Adrenal gland (tissue), 12 donors: ENCODE results near the gene PCGF2. TPM values are rescaled to one million over a fixed set of nuclear protein-coding genes. Genes with fewer than 3 reads are reported as not detected.

Experiments
- DNase-seq, 7 donors: peaks; one replicate each; pipeline ENCODE4 v3.0.0-alpha.2; 2019 to 2020
- H3K27ac ChIP-seq, 5 donors: fragments of 200-600 bp; sonication (generic) in 4 of 5; 1 replicate in 3 of 5; 2 replicates in 2 of 5; pipeline versions ENCODE4 v1.5.1 to v1.8.0; 2016 to 2020; ENCODE audit warnings: mild to moderate bottlenecking in 1 of 5
- H3K27me3 ChIP-seq: fragments of 200-600 bp; 2 replicates; pipeline ENCODE4 v1.8.0; 2021
- H3K36me3 ChIP-seq, 2 donors: fragments of 200-600 bp; replicated peaks in 1 of 2; 1 replicate in 1 of 2; 2 replicates in 1 of 2; pipeline versions ENCODE4 v1.5.1 to v1.8.0; 2018 to 2022
- H3K4me1 ChIP-seq, 2 donors: fragments of 200-600 bp; replicated peaks in 1 of 2; 1 replicate in 1 of 2; 2 replicates in 1 of 2; pipeline versions ENCODE4 v1.5.1 to v1.8.0; 2018 to 2021
- H3K4me3 ChIP-seq, 4 donors: fragments of 200-600 bp; sonication (generic) in 3 of 4; one replicate each; pipeline ENCODE4 v1.5.1; 2016 to 2018
- H3K9me3 ChIP-seq, 3 donors: fragments of 200-600 bp; sonication (generic) in 1 of 3; replicated peaks in 1 of 3; 1 replicate in 2 of 3; 2 replicates in 1 of 3; pipeline versions ENCODE4 v1.5.1 to v1.8.0; 2016 to 2021
- POLR2A ChIP-seq, 2 donors: fragments of 450-650 bp; IDR thresholded peaks; one replicate each; pipeline ENCODE4 v1.6.1; 2017; ENCODE audit warnings: antibody characterized with exemption in 2 of 2, mild to moderate bottlenecking in 2 of 2, moderate library complexity in 1 of 2
- WGBS, 4 donors: extraction: QIAGEN DNeasy Blood & Tissue Kit in 2 of 4; methylation state at CpG; one replicate each; pipeline versions ENCODE4 v1.1.5 to v1.1.7; 2013 to 2017; 5-methylcytosine and 5-hydroxymethylcytosine counted together
- intact Hi-C, 2 donors: fragments of 100-400 bp; cut with DNase I; formaldehyde crosslinking; loops; one replicate each; pipeline versions ENCODE4 v1.14.1 to v1.15.0; 2022 to 2023
- polyA plus RNA-seq, 3 donors: library from polyadenylated mRNA; stranded (reverse); fragments of 200-250 nt in 2 of 3; fragments of 350-450 nt in 1 of 3; fragmentation: Illumina TruSeq in 1 of 3; extraction: RNeasy Lipid Tissue Mini Kit (QIAGEN cat#74804) in 1 of 3; gene quantifications; one replicate each; pipeline ENCODE4 v1.2.3, GENCODE V29; 2013 to 2014
- total RNA-seq, 9 donors: library from RNA; depleted of rRNA in 4 of 9; stranded (reverse); fragments of >200 nt in 4 of 9; fragments of 120-200 nt in 1 of 9; fragmentation: NEBNext Ultra II Directional in 1 of 9; extraction: Animal tissue kit (Norgen Biotek cat#: 25700) in 1 of 9; gene quantifications; one replicate each; pipeline versions ENCODE4 v1.1.0 to v1.2.4, GENCODE V29; 2013 to 2023
- TF ChIP-seq, protein P1 (sequence below), 6 experiments: fragments of 450-650 bp in 4 of 6; fragments of 200-600 bp in 2 of 6; sonication (generic) in 1 of 6; IDR thresholded peaks; 1 replicate in 5 of 6; 2 replicates in 1 of 6; pipeline versions ENCODE4 v1.5.1 to v1.8.0; 2016 to 2021; ENCODE audit warnings: antibody characterized with exemption in 6 of 6, mild to moderate bottlenecking in 2 of 6, moderate library complexity in 1 of 6
- donor health status: healthy with polysubstance abuse.
- donor health status: Bipolar disorder and iron deficiency.
- donor health status: DM: yes; HTN: yes; CAD: no.
- donor health status: DM: no; HTN: no; CAD: no.
- donor health status: DM: no; HTN: no; CAD: no.
- donor health status: DM: yes; HTN: yes; CAD: no.

The PCGF2 gene
- total and polyA plus RNA-seq, 12 donors = 7.4 to 233 (median 38.9) TPM

DNA sequence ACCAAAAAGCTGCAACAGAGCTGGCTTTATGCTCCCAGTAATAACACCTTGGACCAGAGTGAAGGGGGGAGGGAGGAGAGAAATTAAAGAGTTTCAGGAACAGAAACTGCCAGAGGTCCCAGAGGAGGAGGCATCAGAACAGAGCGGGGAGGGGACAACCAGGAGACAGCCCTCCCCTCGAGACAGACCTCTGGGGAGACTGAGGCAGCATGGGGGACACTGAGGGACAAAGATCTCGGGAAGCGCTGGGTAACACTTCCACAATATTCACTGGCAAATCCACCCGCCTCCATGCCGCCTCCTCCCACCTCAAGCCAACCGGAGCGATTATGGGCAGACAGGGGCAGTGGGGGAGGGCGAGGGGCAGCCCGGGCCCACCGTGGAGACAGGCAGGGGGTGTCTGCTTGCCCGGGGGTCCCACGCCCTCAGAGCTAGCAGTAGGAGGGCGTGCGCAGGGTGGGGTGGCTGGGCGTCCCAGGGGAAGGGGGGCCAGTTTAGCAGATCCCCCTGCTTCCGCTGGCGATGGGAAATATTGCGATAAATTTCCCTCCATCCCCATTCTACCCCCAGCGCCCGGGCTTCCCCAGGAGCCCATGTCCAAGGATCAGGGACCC, 1.2 kb downstream of the PCGF2 start:
- H3K27ac ChIP-seq = peak overlapping the region in 3 of 5 donors; percentile 67 to 91 (median 84)
- no peaks in the 10 kb centered on the region for H3K9me3 ChIP-seq
- H3K4me1 ChIP-seq = peaks cover 30 to 54% of the 10 kb centered on the region in 2 donors
- peak in 2 of 7 donors; percentile 24 to 57 for DNase-seq
- H3K36me3 ChIP-seq = no peaks in the 10 kb centered on the region
- H3K4me3 ChIP-seq = peak overlapping the region in 2 of 4 donors; percentile 74 to 97
- WGBS, 4 donors = 2 to 10% (median 7%) methylated on average over 4 to 21 of the region's 21 CpGs
- TF ChIP-seq, protein P1, sequence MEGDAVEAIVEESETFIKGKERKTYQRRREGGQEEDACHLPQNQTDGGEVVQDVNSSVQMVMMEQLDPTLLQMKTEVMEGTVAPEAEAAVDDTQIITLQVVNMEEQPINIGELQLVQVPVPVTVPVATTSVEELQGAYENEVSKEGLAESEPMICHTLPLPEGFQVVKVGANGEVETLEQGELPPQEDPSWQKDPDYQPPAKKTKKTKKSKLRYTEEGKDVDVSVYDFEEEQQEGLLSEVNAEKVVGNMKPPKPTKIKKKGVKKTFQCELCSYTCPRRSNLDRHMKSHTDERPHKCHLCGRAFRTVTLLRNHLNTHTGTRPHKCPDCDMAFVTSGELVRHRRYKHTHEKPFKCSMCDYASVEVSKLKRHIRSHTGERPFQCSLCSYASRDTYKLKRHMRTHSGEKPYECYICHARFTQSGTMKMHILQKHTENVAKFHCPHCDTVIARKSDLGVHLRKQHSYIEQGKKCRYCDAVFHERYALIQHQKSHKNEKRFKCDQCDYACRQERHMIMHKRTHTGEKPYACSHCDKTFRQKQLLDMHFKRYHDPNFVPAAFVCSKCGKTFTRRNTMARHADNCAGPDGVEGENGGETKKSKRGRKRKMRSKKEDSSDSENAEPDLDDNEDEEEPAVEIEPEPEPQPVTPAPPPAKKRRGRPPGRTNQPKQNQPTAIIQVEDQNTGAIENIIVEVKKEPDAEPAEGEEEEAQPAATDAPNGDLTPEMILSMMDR (IDR thresholded peaks at IDR 0.05) = no peak
- TF ChIP-seq POLR2A (IDR thresholded peaks at IDR 0.05) = no peak
- intact Hi-C loops = no loop called here
- H3K27me3 ChIP-seq = no peaks in the 10 kb centered on the region

DNA sequence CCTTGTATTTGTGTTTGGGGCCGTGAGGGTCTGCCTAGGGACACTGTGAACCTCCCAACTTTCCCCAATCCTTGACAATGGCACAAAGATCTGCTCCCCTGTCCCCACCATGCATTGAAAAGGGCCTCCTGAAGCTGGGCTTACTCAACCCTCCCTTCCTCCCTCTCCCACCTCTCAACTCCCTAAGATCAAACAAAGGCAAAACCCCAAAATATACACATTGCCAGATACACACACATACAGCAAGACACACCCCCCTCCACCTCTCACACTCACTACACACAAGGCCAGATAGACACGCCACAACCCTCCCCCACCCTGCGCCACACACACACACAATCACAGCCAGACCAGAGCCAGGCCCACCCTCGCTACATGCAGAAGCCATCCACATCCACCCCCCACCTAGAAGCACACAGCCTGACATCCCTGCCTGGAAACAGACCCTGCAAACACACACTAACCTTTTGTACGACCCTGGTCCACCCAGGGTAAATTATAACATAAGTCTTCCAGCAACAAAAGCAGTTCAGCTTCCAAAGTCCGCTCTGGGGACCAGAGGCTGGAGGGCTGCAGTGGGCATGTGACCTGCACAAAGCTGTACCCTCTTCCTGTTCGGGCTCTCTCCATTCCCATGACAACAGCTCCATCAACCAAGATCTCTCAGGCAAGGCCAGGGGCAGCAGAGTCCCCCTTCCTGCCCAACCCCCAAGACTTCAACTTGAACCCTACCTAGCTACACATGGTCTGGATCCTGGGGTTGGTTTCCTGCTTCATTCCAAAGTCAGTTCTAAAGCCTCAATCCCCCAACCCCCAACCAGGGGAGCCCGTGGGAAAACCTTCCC, 1.9 kb downstream of the PCGF2 start:
- H3K9me3 ChIP-seq = no peaks in the 10 kb centered on the region
- TF ChIP-seq POLR2A (IDR thresholded peaks at IDR 0.05) = no peak
- TF ChIP-seq, protein P1 (IDR thresholded peaks at IDR 0.05) = no peak
- intact Hi-C loops = no loop called here
- H3K27ac ChIP-seq = peak overlapping the region in 2 of 5 donors; percentile 1 to 84
- H3K4me3 ChIP-seq = peak overlapping the region in 1 of 4 donors; percentile 97
- peaks cover 25 to 59% of the 10 kb centered on the region in 2 donors for H3K4me1 ChIP-seq
- H3K27me3 ChIP-seq = no peaks in the 10 kb centered on the region
- no peaks in the 10 kb centered on the region for H3K36me3 ChIP-seq
- DNase-seq = peak in 2 of 7 donors; percentile 9 to 56
- WGBS, 4 donors = 45 to 64% (median 52%) methylated on average over 6 to 8 of the region's 8 CpGs

DNA sequence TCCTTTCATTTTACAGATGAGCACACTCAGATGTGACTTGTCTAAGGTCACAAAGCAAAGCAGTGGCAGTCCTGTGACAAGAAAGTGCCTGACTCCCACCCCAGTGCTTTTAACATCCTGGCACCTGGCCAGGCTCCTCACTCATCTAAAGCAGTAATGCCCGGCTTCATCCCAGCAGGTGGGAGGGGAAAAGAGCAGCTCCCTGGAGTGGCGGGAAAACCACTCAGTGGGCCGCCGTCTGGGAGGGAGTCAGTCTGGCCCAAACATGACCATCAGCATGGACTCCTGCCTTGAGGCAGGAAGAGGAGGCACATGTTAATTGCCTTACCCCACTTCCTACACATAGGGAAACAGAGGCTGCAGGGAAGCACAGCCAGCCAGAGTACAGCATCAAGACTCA, 2.6 kb downstream of the PCGF2 start:
- 37 to 58% (median 43%) methylated on average over 3 to 4 of the region's 4 CpGs for WGBS, 4 donors
- Histone ChIP-seq H3K4me1 (peaks cover 31 to 57% of the 10 kb centered on the region in 2 donors), H3K27me3 (no peaks in the 10 kb centered on the region), H3K4me3 (no peak overlapping the region), H3K27ac (no peak overlapping the region), H3K36me3 (no peaks in the 10 kb centered on the region), H3K9me3 (no peaks in the 10 kb centered on the region)
- DNase-seq = peak in 3 of 7 donors; percentile 29 to 66 (median 33)
- TF ChIP-seq, protein P1 (IDR thresholded peaks at IDR 0.05) = no peak
- no peak for TF ChIP-seq POLR2A (IDR thresholded peaks at IDR 0.05)
- intact Hi-C loops = no loop called here

DNA sequence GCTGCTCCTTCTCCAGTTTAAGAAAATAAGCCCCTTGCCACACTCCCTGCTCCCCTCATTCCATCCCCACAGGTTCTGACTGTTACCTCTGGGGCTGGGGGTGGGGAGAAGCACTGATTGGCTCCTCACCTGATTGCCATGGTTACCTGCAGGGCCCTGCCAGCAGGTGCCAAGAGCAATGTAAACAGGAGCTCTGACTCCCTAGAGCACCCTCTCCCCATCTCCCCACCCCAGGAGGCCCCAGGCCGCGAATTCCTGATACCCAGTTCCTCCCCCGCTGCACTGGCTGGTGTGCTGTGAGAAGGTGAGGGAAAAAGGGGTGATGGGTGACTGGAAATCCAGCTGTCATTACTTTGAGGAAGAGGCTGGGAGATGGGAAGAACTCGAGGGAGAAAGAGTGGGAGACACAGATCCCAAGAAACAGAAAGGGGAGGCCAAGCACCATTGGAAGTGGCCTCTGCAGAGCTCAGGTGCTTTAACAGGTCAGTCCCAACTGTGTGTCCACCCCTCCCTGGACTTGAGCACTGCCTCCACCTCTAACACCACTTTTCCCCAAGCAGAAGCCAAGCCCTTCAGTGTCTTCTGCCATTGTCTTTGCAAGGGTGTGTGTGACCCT, 4.5 kb downstream of the PCGF2 start:
- Histone ChIP-seq H3K4me1 (peaks cover 23 to 47% of the 10 kb centered on the region in 2 donors), H3K9me3 (no peaks in the 10 kb centered on the region), H3K27me3 (no peaks in the 10 kb centered on the region), H3K36me3 (peaks cover 0 to 13% of the 10 kb centered on the region in 2 donors), H3K4me3 (no peak overlapping the region), H3K27ac (peak overlapping the region in 1 of 5 donors; percentile 74)
- no peak for TF ChIP-seq POLR2A (IDR thresholded peaks at IDR 0.05)
- TF ChIP-seq, protein P1 (IDR thresholded peaks at IDR 0.05) = no peak
- peak in 2 of 7 donors; percentile 7 to 52 for DNase-seq
- intact Hi-C loops = no loop called here
- 75 to 88% (median 83%) methylated on average over 4 of the region's 4 CpGs for WGBS, 4 donors
